Suppressor macrophage (primary cell): ENCODE measurements around the gene BST1.
A peak's percentile ranks its signal among the peaks of the same experiment; 100 is the strongest.

Source experiments
- DNase-seq, 4 experiments: peaks; one replicate each; pipeline ENCODE4 v3.0.0-alpha.2; 2020 to 2022

Gene BST1

GRCh38 chr4:15779809-15780208 lies 76.9 kb downstream of the BST1 start:
- DNase-seq = peak in 2 of 4 experiments; percentile 27 to 28

GRCh38 chr4:15781427-15782095 lies 78.7 kb downstream of the BST1 start:
- peak in 3 of 4 experiments; percentile 30 to 38 (median 32) for DNase-seq
